VCaP (cell line): ENCODE measurements around the gene OGA.

ENCODE experiments used
- H3K27ac ChIP-seq: fragments of 450-650 bp; 2 replicates; pipeline ENCODE4 v1.5.1; 2017
- TF ChIP-seq, protein P1 (sequence below): fragments of 450-650 bp; conservative IDR thresholded peaks from 2 replicates; pipeline ENCODE4 v1.5.1; 2017; ENCODE audit warnings: mild to moderate bottlenecking, moderate library complexity

The OGA gene

DNA sequence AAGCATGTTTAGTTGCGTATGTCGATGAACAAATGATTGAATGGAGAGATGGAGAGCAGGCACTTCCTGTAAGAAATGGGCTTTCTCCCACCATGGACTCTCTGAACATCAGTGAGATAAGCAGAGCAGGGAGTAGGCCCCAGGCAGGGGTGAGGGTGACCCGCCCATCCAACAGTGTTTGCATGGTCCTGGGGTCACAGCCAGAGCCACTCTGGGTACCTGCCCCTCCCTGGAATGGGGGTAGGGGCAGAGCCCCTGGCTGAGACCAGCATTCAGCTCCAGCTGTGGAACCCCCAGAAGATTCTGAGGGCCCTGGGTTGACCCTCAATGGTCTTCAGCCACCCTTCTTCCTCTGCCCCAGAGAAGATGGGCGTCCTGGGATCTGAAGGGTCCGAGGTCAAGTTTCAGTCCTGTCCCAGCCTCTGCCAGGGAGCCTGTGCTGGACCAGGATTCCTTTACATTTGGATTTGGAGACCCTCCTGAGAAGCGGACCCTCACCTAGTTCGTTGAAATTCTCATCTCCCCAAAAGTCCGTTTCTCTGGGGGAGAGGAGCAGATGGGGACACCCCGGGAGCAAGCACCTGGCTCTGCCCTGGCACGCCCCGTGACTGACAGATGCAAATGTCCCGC, 40.0 kb downstream of the OGA start:
- no peak overlapping the region for H3K27ac ChIP-seq
- TF ChIP-seq, protein P1, sequence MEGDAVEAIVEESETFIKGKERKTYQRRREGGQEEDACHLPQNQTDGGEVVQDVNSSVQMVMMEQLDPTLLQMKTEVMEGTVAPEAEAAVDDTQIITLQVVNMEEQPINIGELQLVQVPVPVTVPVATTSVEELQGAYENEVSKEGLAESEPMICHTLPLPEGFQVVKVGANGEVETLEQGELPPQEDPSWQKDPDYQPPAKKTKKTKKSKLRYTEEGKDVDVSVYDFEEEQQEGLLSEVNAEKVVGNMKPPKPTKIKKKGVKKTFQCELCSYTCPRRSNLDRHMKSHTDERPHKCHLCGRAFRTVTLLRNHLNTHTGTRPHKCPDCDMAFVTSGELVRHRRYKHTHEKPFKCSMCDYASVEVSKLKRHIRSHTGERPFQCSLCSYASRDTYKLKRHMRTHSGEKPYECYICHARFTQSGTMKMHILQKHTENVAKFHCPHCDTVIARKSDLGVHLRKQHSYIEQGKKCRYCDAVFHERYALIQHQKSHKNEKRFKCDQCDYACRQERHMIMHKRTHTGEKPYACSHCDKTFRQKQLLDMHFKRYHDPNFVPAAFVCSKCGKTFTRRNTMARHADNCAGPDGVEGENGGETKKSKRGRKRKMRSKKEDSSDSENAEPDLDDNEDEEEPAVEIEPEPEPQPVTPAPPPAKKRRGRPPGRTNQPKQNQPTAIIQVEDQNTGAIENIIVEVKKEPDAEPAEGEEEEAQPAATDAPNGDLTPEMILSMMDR: no peak

DNA sequence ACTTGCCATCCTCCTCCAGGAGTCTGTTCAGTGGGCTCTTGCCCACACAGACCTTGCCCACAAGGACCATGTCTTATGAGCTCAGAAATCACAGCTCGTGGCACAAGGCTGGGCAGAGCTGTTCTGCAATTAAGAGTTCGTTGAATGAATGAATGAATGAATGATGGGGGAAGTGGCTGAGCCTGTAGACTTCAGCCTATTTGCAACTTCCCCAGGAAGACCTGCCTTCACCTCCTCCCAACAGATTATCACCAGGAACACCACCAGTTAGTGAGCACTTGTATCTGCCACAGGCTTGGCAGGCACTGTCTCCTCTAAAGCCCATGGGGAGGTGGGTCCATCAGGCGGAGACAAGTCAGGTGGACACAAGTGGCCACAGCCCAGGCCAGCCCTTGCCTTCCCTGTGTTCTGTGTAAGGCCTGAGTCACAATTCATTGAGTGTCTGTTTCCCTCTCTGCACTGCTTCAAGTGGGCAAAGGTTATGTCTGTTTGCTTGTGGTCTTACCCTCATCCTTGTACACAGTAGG, 40.6 kb downstream of the OGA start:
- TF ChIP-seq, protein P1: no peak
- no peak overlapping the region for H3K27ac ChIP-seq

DNA sequence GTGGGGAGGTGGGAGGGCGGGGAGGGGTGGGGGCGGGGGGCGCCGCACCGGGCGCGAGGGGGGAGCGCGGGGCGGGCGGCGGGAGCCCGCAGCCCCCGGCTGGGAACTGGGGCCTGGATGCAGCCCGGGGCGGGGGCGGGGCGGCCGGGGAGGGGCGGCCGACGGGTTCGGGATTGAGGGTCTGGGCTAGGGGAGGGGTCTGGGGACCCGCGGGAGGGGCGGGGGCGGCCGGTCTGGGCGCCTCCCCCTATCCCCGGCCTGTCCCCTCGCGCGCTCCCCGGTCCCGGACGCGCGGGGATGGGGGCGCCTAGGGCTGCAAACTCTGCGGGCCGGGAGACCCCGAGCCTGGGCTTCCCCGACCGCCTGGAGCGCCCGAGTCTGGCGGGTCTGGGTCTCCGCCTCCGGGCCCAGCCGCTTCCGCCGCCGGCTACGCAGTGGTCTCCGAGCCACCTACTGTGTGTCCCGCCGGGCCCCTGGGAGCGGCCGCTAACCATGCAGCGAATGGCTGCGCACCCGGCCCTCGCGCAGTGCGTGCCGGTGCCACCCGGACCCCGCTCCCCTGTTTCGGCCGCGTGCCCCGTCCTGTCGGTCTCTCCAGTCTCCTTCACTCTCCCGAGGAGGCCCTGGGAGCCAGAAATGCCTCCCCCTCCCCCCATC, 42.0 kb downstream of the OGA start:
- no peak overlapping the region for H3K27ac ChIP-seq
- TF ChIP-seq, protein P1: no peak

DNA sequence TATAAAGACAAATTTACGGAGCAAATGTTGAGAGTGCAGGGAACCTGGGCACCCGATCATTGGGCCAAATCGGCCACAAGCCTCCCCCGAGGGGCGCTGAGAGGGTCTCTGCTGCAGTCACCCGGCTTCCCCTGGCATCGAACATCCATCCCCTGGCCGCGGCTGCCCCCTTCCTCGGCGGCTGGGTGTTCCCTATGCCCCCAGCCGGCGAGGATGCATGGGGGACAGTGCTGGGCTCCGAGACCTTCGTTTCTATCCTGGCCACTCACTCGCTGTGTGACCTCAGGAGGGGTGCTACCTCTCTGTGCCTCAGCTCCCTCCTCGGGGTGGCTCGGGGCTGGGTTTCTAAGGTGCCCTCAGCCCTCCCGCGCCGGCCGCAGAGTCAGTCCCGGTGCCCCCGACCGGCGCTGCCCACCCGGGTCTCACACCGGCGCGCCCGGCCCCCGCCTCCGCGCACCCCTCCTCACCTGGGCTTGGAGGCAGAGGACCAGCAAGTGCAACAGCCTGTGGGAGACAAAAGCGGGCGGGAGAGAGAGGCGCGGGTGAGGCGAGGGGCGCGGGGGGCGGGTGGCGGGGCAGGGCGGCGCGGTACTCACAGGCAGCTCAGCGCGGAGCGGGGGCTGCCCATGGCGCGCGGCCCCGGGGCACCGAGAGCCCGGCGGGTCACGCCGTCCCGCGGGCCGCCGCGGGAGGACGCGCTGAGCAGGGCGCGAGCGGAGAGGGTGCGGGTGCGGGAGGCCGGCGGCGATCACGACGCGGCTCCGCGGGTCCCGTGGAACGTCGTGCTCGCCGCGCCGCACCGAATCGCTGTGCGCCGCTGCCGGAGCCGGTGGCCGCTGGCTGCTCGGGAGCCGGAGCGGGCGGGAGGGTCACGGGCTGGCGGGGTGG, 42.7 kb downstream of the OGA start, which contains the start of gene FGF8:
TSS of gene FGF8 (minus strand) at position 842 of the 888 bp plus-strand sequence. CDS start at position 628, 214 bp downstream.
- H3K27ac ChIP-seq: no peak within 1 kb of the TSS
- TF ChIP-seq, protein P1: no peak

DNA sequence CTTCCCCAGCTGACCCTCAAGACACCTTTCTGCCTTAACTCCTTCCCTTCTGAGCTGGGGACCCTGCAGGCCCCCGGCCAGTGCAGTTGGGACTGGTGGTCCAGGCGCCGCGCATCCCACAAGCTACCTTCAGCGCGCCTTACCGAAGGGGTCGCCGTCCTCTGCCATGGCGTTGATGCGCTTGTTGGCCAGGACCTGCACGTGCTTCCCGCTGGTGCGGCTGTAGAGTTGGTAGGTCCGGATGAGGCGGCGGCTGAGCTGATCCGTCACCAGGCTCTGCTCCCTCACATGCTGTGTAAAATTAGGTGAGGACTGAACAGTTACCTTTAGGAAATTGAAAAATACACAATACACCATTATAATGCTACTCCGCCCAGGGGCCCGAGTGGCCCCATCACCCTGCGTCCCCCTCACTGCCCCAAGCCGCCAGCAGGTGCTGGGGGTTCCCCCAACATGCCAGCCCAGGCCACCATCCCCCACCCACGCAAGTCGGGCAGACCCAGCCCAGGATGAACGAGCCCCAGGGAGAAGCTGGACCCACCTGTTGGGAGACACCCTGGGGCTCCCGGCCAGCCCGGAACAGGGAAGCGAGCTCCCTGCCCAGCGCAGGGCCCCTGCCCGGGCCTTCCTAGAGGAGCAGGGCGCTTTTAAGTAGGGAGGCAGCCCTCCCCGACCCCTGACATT, 43.5 kb downstream of the OGA start:
- no peak overlapping the region for H3K27ac ChIP-seq
- TF ChIP-seq, protein P1: no peak

DNA sequence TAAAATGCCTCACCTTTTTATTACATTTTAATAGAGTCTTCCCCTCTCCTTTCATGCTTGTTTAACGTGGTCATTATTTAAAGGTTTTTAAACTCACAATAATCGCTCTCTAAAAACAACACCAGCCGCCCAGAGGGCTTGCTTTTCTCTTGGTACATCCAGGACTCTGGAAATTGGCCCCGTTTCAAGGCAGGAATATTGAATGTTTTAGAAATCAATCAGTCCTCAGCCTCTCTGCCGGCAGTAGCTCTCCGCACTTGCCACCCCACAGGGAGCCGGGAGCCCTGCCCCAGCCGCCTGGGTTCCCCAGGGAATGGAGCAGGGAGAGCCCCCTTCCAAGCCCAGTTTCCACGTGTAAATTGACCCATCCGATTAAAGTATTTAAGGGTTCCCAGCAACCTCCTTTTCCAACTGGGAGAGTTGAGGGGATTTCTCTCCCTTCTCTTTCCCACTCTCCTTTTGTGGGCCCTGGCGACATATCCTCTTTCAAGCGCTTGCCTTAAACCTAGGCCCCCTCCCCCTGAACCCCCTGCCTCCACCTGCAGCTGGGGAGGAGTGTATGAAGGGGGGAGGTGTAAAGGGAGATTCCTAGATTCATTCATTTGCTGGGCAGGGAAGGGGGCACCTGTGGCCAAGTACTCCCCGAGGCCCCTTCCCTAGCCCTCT, 44.2 kb downstream of the OGA start:
- no peak overlapping the region for H3K27ac ChIP-seq
- TF ChIP-seq, protein P1: no peak
